GM19468 (cell line): Measurements from ENCODE around the gene CINP.
"Not testable (repeated sequence)": the region's sequence is repeated elsewhere in the genome, so short reads cannot be mapped to it uniquely, and the experiment has no call there.

Experiments
- ATAC-seq: cut with Tn5 transposase; IDR thresholded peaks from one replicate; pipeline ENCODE4 v1.9.1; 2021; ENCODE audit warnings: mild to moderate bottlenecking, moderate library complexity, moderate number of reproducible peaks; ENCODE audit not compliant: unreplicated experiment; ENCODE audit errors: extremely low read depth

CINP gene

GRCh38 chr14:102321456-102322422 lies 41.0 kb downstream of the CINP start:
- ATAC-seq, result no peak

- no peak for ATAC-seq
Measured at GRCh38 chr14:102320671-102321455, 41.8 kb downstream of the CINP start.

GRCh38 chr14:102320033-102320660 lies 42.5 kb downstream of the CINP start:
- no peak for ATAC-seq

- ATAC-seq, result peak; percentile 63
Measured at GRCh38 chr14:102319351-102320032, 43.2 kb downstream of the CINP start, which contains the start of gene ZNF839. Gene ZNF839, plus strand, starts transcription at chr14:102319746. Its CDS starts 20 bp downstream, at chr14:102319766.

GRCh38 chr14:102318781-102319276 lies 43.9 kb downstream of the CINP start:
- no peak for ATAC-seq

GRCh38 chr14:102317564-102318248 lies 45.0 kb downstream of the CINP start:
- ATAC-seq, result no peak

GRCh38 chr14:102316743-102317563 lies 45.7 kb downstream of the CINP start:
- peak; percentile 16 for ATAC-seq

- ATAC-seq, result no peak
Measured at GRCh38 chr14:102316338-102316742, 46.4 kb downstream of the CINP start.

- ATAC-seq, result no peak
Measured at GRCh38 chr14:102315121-102315520, 47.6 kb downstream of the CINP start.

- ATAC-seq, result peak; percentile 44
Measured at GRCh38 chr14:102314242-102315011, 48.3 kb downstream of the CINP start.

- peak; percentile 66 for ATAC-seq
Measured at GRCh38 chr14:102304611-102305506, 57.8 kb downstream of the CINP start, which contains the start of gene MOK. Gene MOK, minus strand, starts transcription at chr14:102305164. Its CDS starts 196 bp downstream, at chr14:102304968.

- no peak for ATAC-seq
Measured at GRCh38 chr14:102303664-102304063, 59.0 kb downstream of the CINP start.

- not testable (repeated sequence) for ATAC-seq
Measured at GRCh38 chr14:102298303-102299070, 64.2 kb downstream of the CINP start.
